Heart left ventricle (tissue), 16 donors: ENCODE measurements around the gene MAMDC4. TPM values are rescaled to one million over a fixed set of nuclear protein-coding genes. Genes with fewer than 3 reads are reported as not detected.
"Not testable (repeated sequence)": the region's sequence is repeated elsewhere in the genome, so short reads cannot be mapped to it uniquely, and the experiment has no call there.

Experiments
- ATAC-seq, 4 donors: fragments of 200-7000 bp; cut with Tn5 transposase; one replicate each; pipeline ENCODE4 v1.9.1; 2020 to 2022; ENCODE audit warnings: moderate library complexity in 4 of 4, mild to moderate bottlenecking in 3 of 4, moderate number of reproducible peaks in 1 of 4
- DNase-seq, 5 donors: peaks; one replicate each; pipeline ENCODE4 v3.0.0-alpha.2; 2020
- H3K27ac ChIP-seq, 12 donors: fragments of 200-600 bp; sonication (generic) in 4 of 12; one replicate each; pipeline versions ENCODE4 v1.5.0 to v1.8.0; 2016 to 2022; ENCODE audit warnings: mild to moderate bottlenecking in 2 of 12
- H3K27me3 ChIP-seq, 9 donors: fragments of 200-600 bp; sonication (generic) in 2 of 9; one replicate each; pipeline versions ENCODE4 v1.5.1 to v1.8.0; 2016 to 2022; ENCODE audit warnings: mild to moderate bottlenecking in 3 of 9
- H3K36me3 ChIP-seq, 9 donors: fragments of 200-600 bp; sonication (generic) in 2 of 9; one replicate each; pipeline versions ENCODE4 v1.5.0 to v1.8.0; 2018 to 2022; ENCODE audit warnings: mild to moderate bottlenecking in 2 of 9
- H3K4me1 ChIP-seq, 12 donors: fragments of 200-600 bp; sonication (generic) in 4 of 12; one replicate each; pipeline versions ENCODE4 v1.5.0 to v1.8.0; 2016 to 2022; ENCODE audit warnings: mild to moderate bottlenecking in 3 of 12
- H3K4me3 ChIP-seq, 12 donors: fragments of 200-600 bp; sonication (generic) in 4 of 12; one replicate each; pipeline versions ENCODE4 v1.5.0 to v1.8.0; 2017 to 2022; ENCODE audit warnings: mild to moderate bottlenecking in 9 of 12, moderate library complexity in 4 of 12
- H3K9me3 ChIP-seq, 12 donors: fragments of 200-600 bp; sonication (generic) in 4 of 12; one replicate each; pipeline versions ENCODE4 v1.5.0 to v1.8.0; 2016 to 2022; ENCODE audit warnings: mild to moderate bottlenecking in 1 of 12
- CTCF ChIP-seq, 12 donors: fragments of 200-600 bp; sonication (generic) in 4 of 12; IDR thresholded peaks; one replicate each; pipeline versions ENCODE4 v1.5.0 to v1.8.0; 2018 to 2022; ENCODE audit warnings: antibody characterized with exemption in 12 of 12, mild to moderate bottlenecking in 5 of 12
- POLR2A ChIP-seq, 2 donors: fragments of 450-650 bp; IDR thresholded peaks; one replicate each; pipeline ENCODE4 v1.6.1; 2017; ENCODE audit warnings: antibody characterized with exemption in 2 of 2, mild to moderate bottlenecking in 2 of 2, moderate library complexity in 2 of 2
- WGBS, 4 donors: extraction: QIAGEN DNeasy Blood & Tissue Kit in 2 of 4; methylation state at CpG; one replicate each; pipeline versions ENCODE4 v1.1.5 to v1.1.7; 2013 to 2018; 5-methylcytosine and 5-hydroxymethylcytosine counted together
- intact Hi-C, 10 donors: fragments of 100-400 bp; cut with DNase I; formaldehyde crosslinking; loops; one replicate each; pipeline versions ENCODE4 v1.11.1 to v1.14.2; 2022
- polyA plus RNA-seq, 2 donors: library from polyadenylated mRNA; stranded (reverse); fragments of 200-250 nt; gene quantifications; one replicate each; pipeline ENCODE4 v1.2.3, GENCODE V29; 2013
- total RNA-seq, 9 donors: library from RNA; depleted of rRNA in 2 of 9; stranded (reverse); fragments of >200 nt in 2 of 9; fragmentation: NEBNext Ultra II Directional in 3 of 9; extraction: Animal tissue kit (Norgen Biotek cat#: 25700) in 3 of 9; gene quantifications; one replicate each; pipeline versions ENCODE4 v1.1.0 to v1.2.4, GENCODE V29; 2016 to 2023
- donor health status: ischemic (EF 13 %, LVEDD 7.1; RV severe dilation, severe dysfunction).
- donor health status: healthy with polysubstance abuse.
- donor health status: DM: no; HTN: yes; CAD: no.
- donor health status: DM: no; HTN: no; CAD: no.
- donor health status: ischemic (EF 25% LVEDD 6.9; RV normal size, moderate dysfunction).
- donor health status: ischemic (EF 25% LVEDD 5.7; RV mildly dilated, moderate dysfunction).
- donor health status: healthy.
- donor health status: DM: yes; HTN: yes; CAD: no.
- donor health status: ischemic (EF 35%, LVEDD 5.7; RV mildly dilated, moderate dysfunction).
- donor health status: nonischemic (EF 11% LVEDD 7.7; RV severe dilation, severe dysfunction).
- donor health status: DM: yes; HTN: yes; CAD: no.
- donor health status: PGD.
- donor health status: ischemic (EF 29% LVEDD 5.4; RV normal size, mild dysfunction).
- donor health status: nonischemic (EF 23%, LVEDD 6.1; RV moderate dilation, normal function).

MAMDC4 gene
- total and polyA plus RNA-seq, 11 donors, result 2.9 to 14.9 (median 6.1) TPM

- 0 to 2% (median 0%) methylated on average over 7 to 24 of the region's 27 CpGs for WGBS, 4 donors
- DNase-seq (peak; percentile 72 to 90 (median 80)), ATAC-seq (peak; percentile 68 to 91 (median 78))
- peaks cover 0 to 36% (median 13%) of the 10 kb centered on the region in 9 donors for H3K36me3 ChIP-seq
- H3K27me3 ChIP-seq, result peaks cover 0 to 44% (median 19%) of the 10 kb centered on the region in 9 donors
- not testable (repeated sequence) for H3K9me3 ChIP-seq
- intact Hi-C loops, result loop anchor here in 4 of 10 donors (5.0 to 10.0 kb wide), 3 partner anchors 48 to 192 kb away; partner anchors contain the start of genes CCDC183 (in 2 of the 4), FUT7 (in 2 of the 4), TMEM141 (in 2 of the 4) and FBXW5 (in 1 of the 4)
- H3K27ac ChIP-seq, result peak within 1 kb of the TSS in 10 of 12 donors; percentile 16 to 82 (median 62)
- H3K4me3 ChIP-seq, result peak within 1 kb of the TSS; percentile 23 to 70 (median 54)
- TF ChIP-seq POLR2A (IDR thresholded peaks at IDR 0.05) (peak in 1 of 2 donors; percentile 35), CTCF (IDR thresholded peaks at IDR 0.05) (peak; percentile 82 to 95 (median 93))
- H3K4me1 ChIP-seq, result peaks cover 10 to 61% (median 34%) of the 10 kb centered on the region in 12 donors
Measured at GRCh38 chr9:136842380-136842948, 9.7 kb upstream of the MAMDC4 start, which contains the start of gene AJM1. AJM1 (plus strand) TSS chr9:136842478; CDS start chr9:136844415, 1,937 bp downstream.

DNA sequence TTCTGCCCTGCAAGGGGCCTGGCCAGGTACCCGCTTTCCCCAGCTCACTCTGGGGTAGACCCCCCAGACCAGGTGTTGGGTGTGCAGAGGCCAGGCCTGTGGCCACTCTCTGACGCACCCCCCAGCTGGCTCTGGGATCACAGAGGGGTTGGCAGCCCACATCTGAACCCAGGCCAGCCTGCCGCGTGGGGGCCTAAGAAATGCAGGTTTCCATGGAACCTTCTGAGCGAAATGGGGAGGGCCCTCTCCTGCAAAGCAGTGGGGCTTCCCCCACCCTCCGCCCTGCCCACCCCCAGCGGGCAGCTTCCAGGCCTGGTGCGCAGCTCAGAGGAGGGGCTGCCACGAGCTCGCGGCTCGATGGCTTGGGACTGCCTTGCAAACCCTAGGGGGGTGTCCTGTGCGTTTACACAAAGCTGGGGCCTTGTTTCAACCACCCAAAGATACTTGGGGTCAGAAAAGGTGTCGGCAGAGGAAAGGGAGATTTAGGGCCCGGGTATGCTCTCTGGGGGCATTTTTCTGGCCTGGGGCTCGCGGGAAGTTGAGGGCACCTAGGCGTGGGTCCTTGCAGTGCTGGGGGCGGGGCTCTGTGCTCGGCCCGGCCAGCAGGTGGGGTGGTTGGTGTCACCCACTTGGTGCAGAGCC lies 8.9 kb upstream of the MAMDC4 start:
- H3K4me3 ChIP-seq, result peak overlapping the region in 9 of 12 donors; percentile 5 to 70 (median 55)
- DNase-seq, H3K9me3 ChIP-seq: not testable (repeated sequence)
- H3K4me1 ChIP-seq, result peaks cover 10 to 69% (median 36%) of the 10 kb centered on the region in 12 donors
- peak in 1 of 4 donors; percentile 27 for ATAC-seq
- H3K27ac ChIP-seq, result peak overlapping the region in 3 of 12 donors; percentile 50 to 82 (median 78)
- H3K27me3 ChIP-seq, result peaks cover 0 to 44% (median 19%) of the 10 kb centered on the region in 9 donors
- 17 to 23% (median 22%) methylated on average over 6 to 21 of the region's 21 CpGs for WGBS, 4 donors
- intact Hi-C loops, result loop anchor here in 4 of 10 donors (5.0 to 10.0 kb wide), 3 partner anchors 48 to 192 kb away; partner anchors contain the start of genes CCDC183 (in 2 of the 4), FUT7 (in 2 of the 4), TMEM141 (in 2 of the 4) and FBXW5 (in 1 of the 4)
- H3K36me3 ChIP-seq, result peaks cover 0 to 28% (median 13%) of the 10 kb centered on the region in 9 donors

- H3K27me3 ChIP-seq, result peaks cover 0 to 44% (median 19%) of the 10 kb centered on the region in 9 donors
- DNase-seq, result peak in 1 of 5 donors; percentile 55
- TF ChIP-seq CTCF (IDR thresholded peaks at IDR 0.05), result peak; percentile 62 to 81 (median 75)
- intact Hi-C loops, result loop anchor here in 4 of 10 donors (5.0 to 10.0 kb wide), 3 partner anchors 49 to 191 kb away; partner anchors contain the start of genes CCDC183 (in 2 of the 4), FUT7 (in 2 of the 4), TMEM141 (in 2 of the 4) and FBXW5 (in 1 of the 4)
- peak overlapping the region in 4 of 12 donors; percentile 16 to 66 (median 37) for H3K4me3 ChIP-seq
- peak overlapping the region in 2 of 12 donors; percentile 50 to 82 for H3K27ac ChIP-seq
- H3K9me3 ChIP-seq, ATAC-seq: not testable (repeated sequence)
- peaks cover 0 to 20% (median 10%) of the 10 kb centered on the region in 9 donors for H3K36me3 ChIP-seq
- peaks cover 10 to 72% (median 37%) of the 10 kb centered on the region in 12 donors for H3K4me1 ChIP-seq
- WGBS, 4 donors, result 2 to 11% (median 9%) methylated on average over 12 to 99 of the region's 99 CpGs
Measured at GRCh38 chr9:136843801-136844740, 8.1 kb upstream of the MAMDC4 start.
